H1 (cell line): ENCODE measurements around the gene ZMIZ1. TPM values are rescaled to one million over a fixed set of nuclear protein-coding genes. Genes with fewer than 3 reads are reported as not detected.

Source experiments
- CTCF ChIA-PET: fragments of 300-600 bp; sonication (Branson Sonifier 250); formaldehyde crosslinking; loops from one replicate; lab custom pipeline; 2021; ENCODE audit not compliant: partially characterized antibody; lab: Charles Lee
- POLR2A ChIA-PET: fragments of 300-600 bp; sonication (Branson Sonifier 250); formaldehyde crosslinking; loops from one replicate; lab custom pipeline; 2021; ENCODE audit warnings: inconsistent platforms; ENCODE audit not compliant: partially characterized antibody; lab: Charles Lee
- DNase-seq, 2 experiments: peaks; one replicate each; pipeline versions ENCODE4 v3.0.0 to v3.0.0-alpha.2; 2010 to 2022; ENCODE audit warnings: low spot score in 2 of 2, low read depth in 1 of 2, mixed read lengths in 1 of 2
- FAIRE-seq: peaks from 2 replicates; lab custom pipeline; 2011; peaks lifted over from hg19 to GRCh38; lab: Jason Lieb, UNC
- H2AFZ ChIP-seq: 2 replicates; pipeline ENCODE4 v1.8.1; 2012; ENCODE audit warnings: low read length, inconsistent platforms
- H2AK5ac ChIP-seq: 2 replicates; pipeline ENCODE4 v1.6.1; 2013; ENCODE audit warnings: low read depth, low read length
- H2BK120ac ChIP-seq: replicated peaks from 2 replicates; pipeline ENCODE3; 2013; ENCODE audit warnings: low read depth, low read length, inconsistent platforms
- H2BK12ac ChIP-seq: 2 replicates; pipeline ENCODE4 v1.6.1; 2013; ENCODE audit warnings: low read depth, low read length
- H2BK15ac ChIP-seq: 2 replicates; pipeline ENCODE4 v1.6.1; 2013; ENCODE audit warnings: low read length
- H2BK20ac ChIP-seq: 2 replicates; pipeline ENCODE4 v1.6.1; 2013; ENCODE audit warnings: low read length
- H2BK5ac ChIP-seq: 2 replicates; pipeline ENCODE4 v1.6.1; 2013; ENCODE audit warnings: low read depth, low read length
- H3K14ac ChIP-seq: 2 replicates; pipeline ENCODE4 v1.6.1; 2013; ENCODE audit warnings: inconsistent platforms; ENCODE audit not compliant: insufficient read length
- H3K18ac ChIP-seq: 2 replicates; pipeline ENCODE4 v1.6.1; 2013; ENCODE audit warnings: low read length; ENCODE audit errors: extremely low read depth
- H3K23ac ChIP-seq: 2 replicates; pipeline ENCODE4 v1.6.1; 2013; ENCODE audit warnings: inconsistent platforms; ENCODE audit not compliant: insufficient read length
- H3K23me2 ChIP-seq: 2 replicates; pipeline ENCODE4 v1.6.1; 2013; ENCODE audit warnings: low read depth, low read length
- H3K27ac ChIP-seq: 2 replicates; pipeline ENCODE4 v1.6.1; 2011; ENCODE audit warnings: low read depth, low read length, inconsistent platforms
- H3K27me3 ChIP-seq, 4 experiments: replicated peaks in 1 of 4; 1 replicate in 1 of 4; 2 replicates in 3 of 4; pipeline versions ENCODE4 v1.6.1 to v1.8.1; 2011 to 2013; ENCODE audit warnings: low read length in 3 of 4, mild to moderate bottlenecking in 3 of 4, inconsistent platforms in 2 of 4, mixed read lengths in 2 of 4, moderate library complexity in 1 of 4; ENCODE audit not compliant: control insufficient read depth in 3 of 4, insufficient read depth in 3 of 4; ENCODE audit errors: extremely low read depth in 1 of 4
- H3K36me3 ChIP-seq, 4 experiments: 2 replicates each; pipeline versions ENCODE4 v1.6.1 to v1.8.1; 2011 to 2013; ENCODE audit warnings: mild to moderate bottlenecking in 4 of 4, low read length in 3 of 4, moderate library complexity in 2 of 4, control low read depth in 1 of 4, inconsistent platforms in 1 of 4; ENCODE audit not compliant: insufficient read depth in 4 of 4, control insufficient read depth in 2 of 4
- H3K4ac ChIP-seq: replicated peaks from 2 replicates; pipeline ENCODE3; 2013; ENCODE audit warnings: low read length, low read depth, mixed read lengths, inconsistent platforms; ENCODE audit not compliant: insufficient read length
- H3K4me1 ChIP-seq, 4 experiments: replicated peaks in 1 of 4; 1 replicate in 1 of 4; 2 replicates in 3 of 4; pipeline versions ENCODE4 v1.6.1 to v1.8.1; 2011 to 2013; ENCODE audit warnings: low read length in 3 of 4, inconsistent platforms in 2 of 4, mixed read lengths in 1 of 4; ENCODE audit not compliant: insufficient read depth in 4 of 4, control insufficient read depth in 3 of 4
- H3K4me2 ChIP-seq, 2 experiments: 2 replicates each; pipeline versions ENCODE4 v1.6.1 to v1.8.1; 2011 to 2013; ENCODE audit warnings: low read depth in 2 of 2, low read length in 2 of 2, control low read depth in 1 of 2, inconsistent platforms in 1 of 2, mild to moderate bottlenecking in 1 of 2; ENCODE audit not compliant: insufficient read depth in 1 of 2
- H3K4me3 ChIP-seq, 4 experiments: fragments of 200-600, 300-600 bp in 1 of 4; sonication (generic), shearing (Covaris generic), sonication (Bioruptor Twin) in 1 of 4; 2 replicates each; pipeline versions ENCODE4 v1.5.1 to v1.8.1; 2011 to 2016; ENCODE audit warnings: low read length in 4 of 4, low read depth in 3 of 4, control low read depth in 2 of 4, inconsistent platforms in 2 of 4, mild to moderate bottlenecking in 2 of 4, mixed read lengths in 1 of 4, moderate library complexity in 1 of 4; ENCODE audit not compliant: insufficient read depth in 2 of 4; ENCODE audit errors: extremely low read depth in 1 of 4
- H3K56ac ChIP-seq: replicated peaks from 2 replicates; pipeline ENCODE3; 2013; ENCODE audit warnings: low read depth, mild to moderate bottlenecking, mixed read lengths, low read length, inconsistent platforms; ENCODE audit not compliant: insufficient read length
- H3K79me1 ChIP-seq: 2 replicates; pipeline ENCODE4 v1.6.1; 2013; ENCODE audit warnings: low read depth, low read length, control low read depth
- H3K79me2 ChIP-seq, 2 experiments: 2 replicates each; pipeline versions ENCODE4 v1.6.1 to v1.8.1; 2012 to 2013; ENCODE audit warnings: low read length in 2 of 2, mild to moderate bottlenecking in 2 of 2, inconsistent platforms in 1 of 2; ENCODE audit not compliant: insufficient read depth in 2 of 2, control insufficient read depth in 1 of 2
- H3K9ac ChIP-seq, 4 experiments: replicated peaks in 1 of 4; 1 replicate in 1 of 4; 2 replicates in 3 of 4; pipeline versions ENCODE4 v1.6.1 to v1.8.1; 2011 to 2013; ENCODE audit warnings: low read depth in 3 of 4, low read length in 3 of 4, control low read depth in 2 of 4, mild to moderate bottlenecking in 2 of 4, moderate library complexity in 2 of 4, inconsistent platforms in 1 of 4; ENCODE audit errors: extremely low read depth in 1 of 4
- H3K9me3 ChIP-seq, 2 experiments: 2 replicates each; pipeline versions ENCODE4 v1.6.1 to v1.8.1; 2012 to 2013; ENCODE audit warnings: mild to moderate bottlenecking in 2 of 2, moderate library complexity in 2 of 2, control low read depth in 1 of 2, inconsistent platforms in 1 of 2, low read depth in 1 of 2, low read length in 1 of 2, mixed read lengths in 1 of 2; ENCODE audit not compliant: insufficient read depth in 2 of 2
- H4K20me1 ChIP-seq, 2 experiments: replicated peaks in 1 of 2; 2 replicates each; pipeline versions ENCODE3 to v1.8.1; 2011 to 2013; ENCODE audit warnings: inconsistent platforms in 2 of 2, low read length in 2 of 2, mild to moderate bottlenecking in 1 of 2; ENCODE audit not compliant: insufficient read depth in 2 of 2, control insufficient read depth in 1 of 2
- H4K5ac ChIP-seq: 2 replicates; pipeline ENCODE4 v1.6.1; 2013; ENCODE audit warnings: low read length, low read depth, mixed read lengths, inconsistent platforms; ENCODE audit not compliant: insufficient read length
- H4K8ac ChIP-seq: 2 replicates; pipeline ENCODE4 v1.8.0; 2013; ENCODE audit warnings: mild to moderate bottlenecking, moderate library complexity, low read length, inconsistent platforms; ENCODE audit not compliant: insufficient read depth; ENCODE audit errors: extremely low read depth
- H4K91ac ChIP-seq: replicated peaks from 2 replicates; pipeline ENCODE3; 2013; ENCODE audit warnings: low read length, mixed read lengths, inconsistent platforms; ENCODE audit not compliant: insufficient read length
- BCL11A ChIP-seq, 2 experiments: IDR thresholded peaks; one replicate each; pipeline ENCODE4 v1.6.1; 2011; ENCODE audit warnings: low read depth in 2 of 2, low read length in 2 of 2, mild to moderate bottlenecking in 2 of 2
- CEBPB ChIP-seq: IDR thresholded peaks from 2 replicates; pipeline ENCODE4 v1.6.1; 2012; ENCODE audit warnings: low read depth, low read length
- CREB1 ChIP-seq: IDR thresholded peaks from 2 replicates; pipeline ENCODE4 v1.6.1; 2012; ENCODE audit warnings: inconsistent platforms
- EGR1 ChIP-seq: IDR thresholded peaks from 2 replicates; pipeline ENCODE4 v1.6.1; 2011; ENCODE audit warnings: low read depth, low read length, borderline replicate concordance
- EZH2 ChIP-seq: fragments of 200-600 bp; sonication (generic); IDR thresholded peaks from 2 replicates; pipeline ENCODE4 v1.7.1; 2012; ENCODE audit warnings: low read depth, mild to moderate bottlenecking, moderate library complexity, low read length, inconsistent platforms; ENCODE audit not compliant: severe bottlenecking
- HDAC2 ChIP-seq, 2 experiments: fragments of 300-600 bp in 1 of 2; sonication (generic) in 1 of 2; IDR thresholded peaks; 2 replicates each; pipeline ENCODE4 v1.6.1; 2011 to 2012; ENCODE audit warnings: low read depth in 2 of 2, low read length in 2 of 2, mild to moderate bottlenecking in 2 of 2, moderate library complexity in 2 of 2, borderline replicate concordance in 1 of 2, inconsistent platforms in 1 of 2
- TEAD4 ChIP-seq: IDR thresholded peaks from 2 replicates; pipeline ENCODE4 v1.6.1; 2012; ENCODE audit warnings: low read depth, low read length, inconsistent platforms, mixed read lengths
- USF2 ChIP-seq: IDR thresholded peaks from 2 replicates; pipeline ENCODE4 v1.6.1; 2011; ENCODE audit warnings: low read length, improper control_type of control experiment
- WGBS, 2 experiments: shearing (Covaris generic) in 1 of 2; methylation state at CpG; one replicate each; pipeline versions ENCODE4 v1.1.6 to v1.1.7; 2013 to 2015; ENCODE audit warnings: low lambda C conversion rate in 2 of 2, mixed read lengths in 2 of 2, inconsistent platforms in 1 of 2, low coverage in 1 of 2, missing lambda C conversion rate in 1 of 2; ENCODE audit not compliant: insufficient replicate concordance in 2 of 2, insufficient coverage in 1 of 2, insufficient read length in 1 of 2; ENCODE audit errors: extremely low coverage in 1 of 2, missing lambda C conversion rate in 1 of 2; 5-methylcytosine and 5-hydroxymethylcytosine counted together
- polyA plus RNA-seq, 7 experiments: library from polyadenylated mRNA; depleted of rRNA in 3 of 7; stranded (reverse) in 5 of 7; unstranded in 2 of 7; fragments of >200 nt in 5 of 7; fragments of 200-250 nt in 2 of 7; gene quantifications; 1 replicate in 5 of 7; 2 replicates in 1 of 7; 4 replicates in 1 of 7; pipeline versions ENCODE4 v1.2.1 to v1.2.3, GENCODE V29; 2011 to 2013; ENCODE audit warnings: missing spikeins in 2 of 7, mixed read lengths in 2 of 7
- total RNA-seq: library from RNA; stranded (reverse); fragmentation: NEBNext Ultra II Directional; extraction: Animal tissue kit (Norgen Biotek cat#: 25700); gene quantifications from 2 replicates; pipeline ENCODE4 v1.2.1, GENCODE V29; 2021

ZMIZ1 gene
- total and polyA plus RNA-seq, 2 of the 8 experiments (the other 6 are each of a cell fraction or from before 2014, with no cell fraction given), result 8.1 to 28.0 TPM

GRCh38 chr10:79112881-79113431 is 44.2 kb downstream of the ZMIZ1 start:
- Histone ChIP-seq H3K9me3 (no peaks in the 10 kb centered on the region), H3K4me2 (peak overlapping the region in 1 of 2 experiments; percentile 32; a peak in 1 of 4 replicates), H2BK12ac (peak overlapping the region; percentile 90; the same call in 1 of the 2 replicates), H2AFZ (no peak overlapping the region), H2BK20ac (peak overlapping the region; percentile 41; the same call in 1 of the 2 replicates), H4K20me1 (peaks cover 13 to 25% of the 10 kb centered on the region in 2 experiments), H3K56ac (no peak overlapping the region), H2BK120ac (no peak overlapping the region), H4K91ac (peak overlapping the region; percentile 70), H4K8ac (peak overlapping the region; percentile 62), H3K4me1 (peaks cover 6 to 37% (median 23%) of the 10 kb centered on the region in 4 experiments), H3K23me2 (no peaks in the 10 kb centered on the region), H3K79me1 (peaks cover 43% of the 10 kb centered on the region), H3K4me3 (no peak overlapping the region), H3K27ac (peak overlapping the region; percentile 35; the same call in 1 of the 2 replicates), H3K9ac (peak overlapping the region in 2 of 4 experiments; percentile 6 to 37; a peak in 3 of 7 replicates), H3K36me3 (peaks cover 0 to 2% (median 1%) of the 10 kb centered on the region in 4 experiments; a peak in 2 of 8 replicates), H2BK15ac (peak overlapping the region; percentile 85; the same call in 1 of the 2 replicates), H3K79me2 (peaks cover 6 to 100% of the 10 kb centered on the region in 2 experiments; a peak in 3 of 4 replicates), H3K23ac (no peak overlapping the region), H3K18ac (peak overlapping the region; percentile 68; the same call in 1 of the 2 replicates), H4K5ac (no peak overlapping the region), H2BK5ac (peak overlapping the region; percentile 86), H3K14ac (no peak overlapping the region), H3K27me3 (no peaks in the 10 kb centered on the region), H3K4ac (no peak overlapping the region), H2AK5ac (peak overlapping the region; percentile 77; the same call in 1 of the 2 replicates)
- ChIA-PET POLR2A (interaction anchor here (0.9 to 3.0 kb wide), 3 partner anchors 15 to 44 kb away, joined by 3 to 16 read pairs (median 4); no protein-coding TSS in a partner anchor), CTCF (interaction anchor here (0.5 to 3.2 kb wide), 11 partner anchors 11 to 197 kb away, joined by 3 to 21 read pairs (median 4); no protein-coding TSS in a partner anchor)
- 78% methylated on average over 11 of the region's 11 CpGs; no CpG with 5 or more reads in 1 of the 2 experiments for WGBS, 2 experiments
- no peak for DNase-seq
- FAIRE-seq, result no peak
- TF ChIP-seq TEAD4 (no peak), CEBPB (no peak), USF2 (no peak), EGR1 (no peak), HDAC2 (IDR thresholded peaks at IDR 0.05; ENCODE audit: borderline replicate concordance in 1 of 2, low read depth in 2 of 2, low read length in 2 of 2) (no peak), CREB1 (no peak), EZH2 (no peak), BCL11A (IDR thresholded peaks at IDR 0.05; ENCODE audit: low read depth in 2 of 2, low read length in 2 of 2) (no peak)
